Fibroblast of the aortic adventitia (primary cell): ENCODE data around the gene POLQ. TPM values are rescaled to one million over a fixed set of nuclear protein-coding genes. Genes with fewer than 3 reads are reported as not detected.

Experiments used
- DNase-seq: peaks from one replicate; pipeline ENCODE4 v3.0.0-alpha.2; 2010; ENCODE audit warnings: low read depth
- H3K4me3 ChIP-seq: 2 replicates; pipeline ENCODE4 v1.5.1; 2011; ENCODE audit warnings: low read depth, mild to moderate bottlenecking, control low read depth, low read length, moderate library complexity
- CTCF ChIP-seq: IDR thresholded peaks from 2 replicates; pipeline ENCODE4 v1.5.1; 2011; ENCODE audit warnings: mild to moderate bottlenecking, low read length, control low read depth, inconsistent platforms; ENCODE audit not compliant: insufficient read depth
- total RNA-seq: library from RNA; depleted of rRNA; stranded (reverse); fragments of >200 nt; gene quantifications from 2 replicates; pipeline ENCODE4 v1.2.3, GENCODE V29; 2012; ENCODE audit warnings: low replicate concordance

Gene POLQ
- total RNA-seq, 1 donor, result 10.1 TPM

GRCh38 chr3:121542924-121543323 lies 2.9 kb downstream of the POLQ start:
- TF ChIP-seq CTCF, result no peak
- DNase-seq, result no peak
- H3K4me3 ChIP-seq, result no peak overlapping the region

GRCh38 chr3:121531269-121531668 lies 14.5 kb downstream of the POLQ start:
- DNase-seq, result no peak
- no peak for TF ChIP-seq CTCF
- H3K4me3 ChIP-seq, result no peak overlapping the region

- peak; percentile 39 for DNase-seq
- TF ChIP-seq CTCF, result peak; percentile 64
- no peak overlapping the region for H3K4me3 ChIP-seq
Measured at GRCh38 chr3:121529308-121529707, 16.5 kb downstream of the POLQ start.

GRCh38 chr3:121520510-121520909 lies 25.3 kb downstream of the POLQ start:
- H3K4me3 ChIP-seq, result no peak overlapping the region
- no peak for TF ChIP-seq CTCF
- no peak for DNase-seq

- no peak for TF ChIP-seq CTCF
- H3K4me3 ChIP-seq, result no peak overlapping the region
- DNase-seq, result peak; percentile 25
Measured at GRCh38 chr3:121517953-121518655, 27.7 kb downstream of the POLQ start.

GRCh38 chr3:121515862-121516261 lies 29.9 kb downstream of the POLQ start:
- no peak overlapping the region for H3K4me3 ChIP-seq
- no peak for DNase-seq
- TF ChIP-seq CTCF, result no peak

- no peak overlapping the region for H3K4me3 ChIP-seq
- TF ChIP-seq CTCF, result no peak
- no peak for DNase-seq
Measured at GRCh38 chr3:121515313-121515712, 30.5 kb downstream of the POLQ start.
